K562 (cell line): ENCODE measurements around the gene AMTN. TPM values are rescaled to one million over a fixed set of nuclear protein-coding genes. Genes with fewer than 3 reads are reported as not detected.

Source experiments
- ATAC-seq: fragments of 200-7000 bp; cut with Tn5 transposase; 3 replicates; pipeline ENCODE4 v1.9.1; 2020; ENCODE audit warnings: moderate library complexity
- Bru-seq: library from RNA; stranded (reverse); fragments of 400-500 nt; gene quantifications from one replicate; lab custom pipeline; 2021; lab: Mats Ljungman, UMichigan
- BruChase-seq, 2 experiments: library from RNA; stranded (reverse); fragments of 400-500 nt; gene quantifications; one replicate each; lab custom pipeline; 2021; lab: Mats Ljungman, UMichigan
- BruUV-seq: library from RNA; stranded (reverse); fragments of 400-500 nt; replicated peaks from 2 replicates; lab custom pipeline; 2021; lab: Mats Ljungman, UMichigan
- CTCF ChIA-PET: fragments of 300-600 bp; formaldehyde crosslinking; extraction: SDS; loops from one replicate; lab custom pipeline; 2021; ENCODE audit warnings: low intra/inter-chr PET ratio; lab: Yijun Ruan, JAX
- POLR2A ChIA-PET: fragments of 300-600, 350-650 bp; sonication (Branson Sonifier 250); formaldehyde crosslinking; extraction: SDS; loops from one replicate; lab custom pipeline; 2021; ENCODE audit warnings: antibody characterized with exemption, inconsistent platforms; lab: Yijun Ruan, JAX
- DNase-seq, 4 experiments: peaks; one replicate each; pipeline versions ENCODE4 v3.0.0 to v3.0.0-alpha.2; 2011 to 2018; ENCODE audit warnings: low spot score in 3 of 4, mixed read lengths in 3 of 4; ENCODE audit errors: extremely low read depth in 1 of 4
- FAIRE-seq: peaks from 2 replicates; lab custom pipeline; 2011; peaks lifted over from hg19 to GRCh38; lab: Jason Lieb, UNC
- H2AFZ ChIP-seq: 2 replicates; pipeline ENCODE4 v1.6.0; 2011; ENCODE audit warnings: low read depth, low read length, control low read depth, inconsistent platforms
- H3K27ac ChIP-seq: fragments of 200-600 bp; 3 replicates; pipeline ENCODE4 v1.8.0; 2011; ENCODE audit warnings: low read depth, mild to moderate bottlenecking, control low read depth, inconsistent platforms, low read length, moderate library complexity, mixed read lengths; ENCODE audit errors: extremely low read depth
- H3K27me3 ChIP-seq, 2 experiments: fragments of 300-600 bp in 1 of 2; 2 replicates in 1 of 2; 3 replicates in 1 of 2; pipeline versions ENCODE4 v1.6.0 to v1.8.0; 2011; ENCODE audit warnings: inconsistent platforms in 2 of 2, low read length in 2 of 2, mild to moderate bottlenecking in 1 of 2, mixed read lengths in 1 of 2, moderate library complexity in 1 of 2; ENCODE audit not compliant: control insufficient read depth in 2 of 2, insufficient read depth in 2 of 2
- H3K36me3 ChIP-seq: fragments of 300-600 bp; 3 replicates; pipeline ENCODE4 v1.8.0; 2011; ENCODE audit warnings: mild to moderate bottlenecking, low read length, inconsistent platforms; ENCODE audit not compliant: control insufficient read depth, insufficient read depth
- H3K4me1 ChIP-seq, 2 experiments: fragments of 200-600 bp in 1 of 2; replicated peaks in 1 of 2; 2 replicates in 1 of 2; 3 replicates in 1 of 2; pipeline versions ENCODE4 v1.5.1 to v1.8.0; 2011; ENCODE audit warnings: inconsistent platforms in 2 of 2, low read length in 2 of 2, mild to moderate bottlenecking in 1 of 2, mixed read lengths in 1 of 2, moderate library complexity in 1 of 2; ENCODE audit not compliant: control insufficient read depth in 2 of 2, insufficient read depth in 2 of 2
- H3K4me2 ChIP-seq: 2 replicates; pipeline ENCODE4 v1.6.1; 2011; ENCODE audit warnings: low read length, control low read depth, inconsistent platforms, mixed read lengths; ENCODE audit not compliant: insufficient read depth
- H3K4me3 ChIP-seq: fragments of 200-600 bp; sonication (generic), shearing (Covaris generic); 2 replicates; pipeline ENCODE4 v1.5.1; 2016; ENCODE audit warnings: control low read depth, inconsistent platforms
- H3K79me2 ChIP-seq: fragments of 200-600 bp; 3 replicates; pipeline ENCODE4 v1.8.0; 2011; ENCODE audit warnings: low read length, inconsistent platforms; ENCODE audit not compliant: control insufficient read depth, insufficient read depth
- H3K9ac ChIP-seq, 2 experiments: 2 replicates each; pipeline versions ENCODE4 v1.6.0 to v1.6.1; 2011; ENCODE audit warnings: low read depth in 2 of 2, low read length in 2 of 2, control low read depth in 1 of 2, inconsistent platforms in 1 of 2, mild to moderate bottlenecking in 1 of 2, mixed read lengths in 1 of 2; ENCODE audit not compliant: insufficient read depth in 1 of 2
- H3K9me1 ChIP-seq: one replicate; pipeline ENCODE4 v1.6.0; 2011; ENCODE audit warnings: inconsistent platforms, mild to moderate bottlenecking, low read length, moderate library complexity; ENCODE audit not compliant: control insufficient read depth, insufficient read depth
- H3K9me3 ChIP-seq: replicated peaks from 2 replicates; pipeline ENCODE4 v1.5.1; 2011; ENCODE audit warnings: low read depth, low read length, inconsistent platforms; ENCODE audit not compliant: control insufficient read depth, insufficient read depth
- H4K20me1 ChIP-seq: replicated peaks from 2 replicates; pipeline ENCODE4 v1.6.1; 2011; ENCODE audit warnings: low read length, inconsistent platforms, mixed read lengths; ENCODE audit not compliant: control insufficient read depth, insufficient read depth
- BRF2 ChIP-seq: IDR thresholded peaks from 3 replicates; pipeline ENCODE4 v1.6.1; 2011; ENCODE audit warnings: borderline replicate concordance, mild to moderate bottlenecking; ENCODE audit not compliant: insufficient read length, insufficient read depth
- COPS2 ChIP-seq: fragments of 450-650 bp; conservative IDR thresholded peaks from 2 replicates; pipeline ENCODE4 v1.6.1; 2016; ENCODE audit warnings: mild to moderate bottlenecking, moderate library complexity
- EP300 ChIP-seq: IDR thresholded peaks from 2 replicates; pipeline ENCODE4 v1.6.1; 2012; ENCODE audit warnings: low read length, improper control_type of control experiment
- HIVEP1 ChIP-seq: fragments of 250-450 bp; sonication (Bioruptor Pico); IDR thresholded peaks from 2 replicates; pipeline ENCODE4 v1.4.0; 2020; ENCODE audit warnings: mild to moderate bottlenecking
- KDM5B ChIP-seq: fragments of 200-600 bp; sonication (generic); IDR thresholded peaks from 2 replicates; pipeline ENCODE4 v1.6.1; 2012; ENCODE audit warnings: low read depth, mild to moderate bottlenecking, moderate library complexity, low read length, control low read depth, inconsistent platforms; ENCODE audit not compliant: insufficient replicate concordance
- MCM2 ChIP-seq: fragments of 450-650 bp; IDR thresholded peaks from 2 replicates; pipeline ENCODE4 v1.6.1; 2017; ENCODE audit warnings: low read depth, mild to moderate bottlenecking
- NFE2L1 ChIP-seq: fragments of 450-650 bp; IDR thresholded peaks from 2 replicates; pipeline ENCODE4 v1.6.1; 2016; ENCODE audit warnings: missing genetic modification characterization, low read depth, mild to moderate bottlenecking, missing compliant biosample characterization, moderate library complexity, borderline replicate concordance
- RNF2 ChIP-seq: sonication (generic); IDR thresholded peaks from 2 replicates; pipeline ENCODE4 v1.6.1; 2016
- SIN3A ChIP-seq, 2 experiments: fragments of 150-350 bp in 1 of 2; IDR thresholded peaks; 2 replicates each; pipeline ENCODE4 v1.6.1; 2011 to 2016; ENCODE audit warnings: borderline replicate concordance in 2 of 2, low read depth in 2 of 2, low read length in 2 of 2, mild to moderate bottlenecking in 2 of 2, moderate library complexity in 2 of 2; ENCODE audit not compliant: control insufficient read depth in 1 of 2
- ZNF121 ChIP-seq: sonication (generic); formaldehyde crosslinking; conservative IDR thresholded peaks from 2 replicates; pipeline ENCODE4 v1.8.0; 2022; ENCODE audit warnings: missing genetic modification reagents
- WGBS: fragments of 100-300 bp; shearing (Covaris generic); methylation state at CpG from one replicate; pipeline ENCODE4 v1.1.6; 2016; ENCODE audit warnings: low coverage, mixed read lengths; ENCODE audit not compliant: insufficient coverage; ENCODE audit errors: missing lambda C conversion rate; 5-methylcytosine and 5-hydroxymethylcytosine counted together
- in situ Hi-C: fragments of 300-500 bp; cut with MboI; formaldehyde crosslinking; loops from 4 replicates; pipeline ENCODE4 v1.15.0; 2018; ENCODE audit warnings: inconsistent platforms, mixed read lengths
- intact Hi-C: fragments of 100-400 bp; cut with micrococcal nuclease; formaldehyde crosslinking; loops from 2 replicates; pipeline ENCODE4 v1.14.2; 2022
- long read RNA-seq, 3 experiments: library from polyadenylated mRNA in 2 of 3; library from RNA in 1 of 3; unstranded in 2 of 3; stranded (forward) in 1 of 3; transcript quantifications; one replicate each; pipeline ENCODE4 v2.0.0, GENCODE V29; 2019 to 2022
- polyA minus RNA-seq, 3 experiments: library from RNA; depleted of rRNA, polyadenylated mRNA; stranded (reverse); fragments of >200 nt; gene quantifications; 2 replicates each; pipeline ENCODE4 v1.2.3, GENCODE V29; 2011
- polyA plus RNA-seq, 8 experiments: library from polyadenylated mRNA; depleted of rRNA in 4 of 8; stranded (reverse) in 5 of 8; unstranded in 3 of 8; fragments of >200 nt; fragmentation: Nextera tagmentation in 2 of 8; fragmentation: Illumina TruSeq in 1 of 8; extraction: Ambion mirVana in 2 of 8; extraction: Trizol in 1 of 8; gene quantifications; 2 replicates each; pipeline versions ENCODE4 v1.2.1 to v1.2.3, GENCODE V29; 2011 to 2014; ENCODE audit warnings: inconsistent platforms in 1 of 8, missing spikeins in 1 of 8
- total RNA-seq, 7 experiments: library from RNA; depleted of rRNA in 6 of 7; stranded (reverse); fragments of >200 nt in 6 of 7; fragmentation: Illumina TruSeq in 2 of 7; extraction: Trizol in 2 of 7; gene quantifications; 2 replicates each; pipeline versions ENCODE4 v1.2.1 to v1.2.3, GENCODE V29; 2011 to 2021; ENCODE audit warnings: low replicate concordance in 1 of 7

AMTN gene
- not detected in 2 replicates for total RNA-seq (2011; cell fraction: chromatin; rRNA removed; ENCODE audit: low replicate concordance)
- not detected in 2 replicates for total RNA-seq (2011; cell fraction: nucleolus; rRNA removed)
- total RNA-seq (2011; cell fraction: nucleoplasm; rRNA removed): not detected in 2 replicates
- total RNA-seq (2014; rRNA removed) (not detected in 2 replicates), total RNA-seq (2014; rRNA removed; fragmentation: Illumina TruSeq; extraction: Trizol) (not detected in 2 replicates), total RNA-seq (2015; rRNA removed; fragmentation: Illumina TruSeq; extraction: Trizol) (not detected in 2 replicates), total RNA-seq (2021) (not detected in 2 replicates), polyA plus RNA-seq (2011; rRNA removed) (not detected in 2 replicates), polyA plus RNA-seq (2014; fragmentation: Illumina TruSeq; extraction: Trizol) (not detected in 2 replicates), polyA plus RNA-seq (2014; fragmentation: Nextera tagmentation; extraction: Ambion mirVana) (not detected), polyA plus RNA-seq (2014; rRNA removed) (not detected in 2 replicates), polyA minus RNA-seq (2011; rRNA and poly(A)+ RNA removed) (not detected in 2 replicates), Bru-seq, nascent RNA (not detected), BruChase-seq, experiment 1, labeled RNA remaining after a 2-hour chase (not detected), BruChase-seq, experiment 2, labeled RNA remaining after a 6-hour chase (not detected)
- not detected in 2 replicates for polyA plus RNA-seq (2011; cell fraction: cytosol; rRNA removed)
- polyA plus RNA-seq (2011; cell fraction: nucleus; rRNA removed): not detected in 2 replicates
- polyA plus RNA-seq (2012): not detected in 2 replicates
- polyA minus RNA-seq (2011; cell fraction: cytosol; rRNA and poly(A)+ RNA removed): not detected in 2 replicates
- polyA minus RNA-seq (2011; cell fraction: nucleus; rRNA and poly(A)+ RNA removed): not detected in 2 replicates
- long read RNA-seq, experiment 1: 0 reads
- long read RNA-seq, experiment 2: 0 reads
- long read RNA-seq, experiment 3: 0 reads

GRCh38 chr4:70518269-70518668, at the start of gene AMTN:
Gene AMTN, plus strand, starts transcription at chr4:70518569. Its CDS starts 209 bp downstream, at chr4:70518778.
- H3K79me2 ChIP-seq: no peaks in the 10 kb centered on the region
- ATAC-seq: no peak
- H4K20me1 ChIP-seq: no peaks in the 10 kb centered on the region
- H3K27me3 ChIP-seq: no peaks in the 10 kb centered on the region
- POLR2A ChIA-PET: no interaction called here
- no TSS peak for BruUV-seq
- in situ Hi-C loops: loop anchor here (25.0 kb wide), 1 partner anchor 831 kb away; no protein-coding TSS in a partner anchor
- intact Hi-C loops: no loop called here
- DNase-seq: no peak
- TF ChIP-seq HIVEP1 (no peak), BRF2 (no peak), RNF2 (no peak), KDM5B (no peak), EP300 (no peak), NFE2L1 (tag) (no peak), COPS2 (no peak), ZNF121 (CRISPR knock-in tag) (no peak), SIN3A (IDR thresholded peaks at IDR 0.05; ENCODE audit: borderline replicate concordance in 2 of 2, control insufficient read depth in 1 of 2, low read depth in 2 of 2, low read length in 2 of 2) (no peak), MCM2 (no peak)
- TF ChIP-seq, all 486 proteins: peak for 0
- CTCF ChIA-PET: no interaction called here
- H3K9me3 ChIP-seq: no peaks in the 10 kb centered on the region
- no peak for FAIRE-seq
- H3K9ac ChIP-seq: no peak within 1 kb of the TSS
- 0% methylated on average over 2 of the region's 2 CpGs for WGBS
- H3K4me3 ChIP-seq: no peak within 1 kb of the TSS
- H2AFZ ChIP-seq: no peak within 1 kb of the TSS
- no peaks in the 10 kb centered on the region for H3K9me1 ChIP-seq
- no peaks in the 10 kb centered on the region for H3K4me1 ChIP-seq
- H3K36me3 ChIP-seq: no peaks in the 10 kb centered on the region
- H3K27ac ChIP-seq: no peak within 1 kb of the TSS
- H3K4me2 ChIP-seq: no peak within 1 kb of the TSS
